Measurements from ENCODE around the gene IL17B.

The IL17B gene

GRCh38 chr5:149382517-149383220, 3.6 kb upstream of the IL17B start:
- no peak for DNase-seq
- H3K4me1 Mint-ChIP-seq = no peaks in the 10 kb centered on the region
- H3K4me3 Mint-ChIP-seq = no peak overlapping the region
- no peak overlapping the region for H3K27ac Mint-ChIP-seq
- CTCF ChIA-PET = interaction anchor here (0.7 to 8.4 kb wide), 13 partner anchors 8 to 236 kb away, joined by 3 to 95 read pairs (median 4); no protein-coding TSS in a partner anchor
- no peaks in the 10 kb centered on the region for H3K9me3 Mint-ChIP-seq
- H3K27me3 Mint-ChIP-seq = peaks cover 14% of the 10 kb centered on the region
- H3K36me3 Mint-ChIP-seq = no peaks in the 10 kb centered on the region

GRCh38 chr5:149381986-149382338, 2.9 kb upstream of the IL17B start:
- peaks cover 11% of the 10 kb centered on the region for H3K27me3 Mint-ChIP-seq
- H3K4me3 Mint-ChIP-seq = no peak overlapping the region
- H3K27ac Mint-ChIP-seq = no peak overlapping the region
- DNase-seq = peak; percentile 83
- CTCF ChIA-PET = interaction anchor here (0.6 to 8.4 kb wide), 21 partner anchors 9 to 236 kb away, joined by 3 to 95 read pairs (median 3); no protein-coding TSS in a partner anchor
- no peaks in the 10 kb centered on the region for H3K4me1 Mint-ChIP-seq
- no peaks in the 10 kb centered on the region for H3K9me3 Mint-ChIP-seq
- H3K36me3 Mint-ChIP-seq = no peaks in the 10 kb centered on the region

- Mint-ChIP-seq H3K27me3 (peaks cover 9% of the 10 kb centered on the region), H3K4me3 (no peak overlapping the region), H3K27ac (no peak overlapping the region), H3K9me3 (no peaks in the 10 kb centered on the region), H3K4me1 (no peaks in the 10 kb centered on the region), H3K36me3 (no peaks in the 10 kb centered on the region)
- CTCF ChIA-PET = interaction anchor here (0.6 to 8.4 kb wide), 17 partner anchors 9 to 241 kb away, joined by 3 to 95 read pairs (median 4); no protein-coding TSS in a partner anchor
- no peak for DNase-seq
These were observed 2.3 kb upstream of the IL17B start for GRCh38 chr5:149381261-149381985.

- Mint-ChIP-seq H3K36me3 (no peaks in the 10 kb centered on the region), H3K9me3 (no peaks in the 10 kb centered on the region), H3K4me1 (no peaks in the 10 kb centered on the region), H3K27ac (no peak overlapping the region), H3K4me3 (no peak overlapping the region), H3K27me3 (peaks cover 9% of the 10 kb centered on the region)
- no peak for DNase-seq
- CTCF ChIA-PET = interaction anchor here (0.9 to 8.4 kb wide), 13 partner anchors 9 to 242 kb away, joined by 3 to 95 read pairs (median 6); no protein-coding TSS in a partner anchor
These were observed 1.5 kb upstream of the IL17B start for GRCh38 chr5:149380466-149381121.

- no peaks in the 10 kb centered on the region for H3K36me3 Mint-ChIP-seq
- no peak overlapping the region for H3K4me3 Mint-ChIP-seq
- no peaks in the 10 kb centered on the region for H3K9me3 Mint-ChIP-seq
- no peak overlapping the region for H3K27ac Mint-ChIP-seq
- peaks cover 9% of the 10 kb centered on the region for H3K27me3 Mint-ChIP-seq
- CTCF ChIA-PET = interaction anchor here (1.1 to 8.4 kb wide), 7 partner anchors 8 to 238 kb away, joined by 3 to 95 read pairs (median 14); no protein-coding TSS in a partner anchor
- DNase-seq = no peak
- no peaks in the 10 kb centered on the region for H3K4me1 Mint-ChIP-seq
These were observed 804 bp upstream of the IL17B start for GRCh38 chr5:149379818-149380374.

- CTCF ChIA-PET = interaction anchor here (0.5 to 8.4 kb wide), 4 partner anchors 10 to 187 kb away, joined by 3 to 95 read pairs (median 37); no protein-coding TSS in a partner anchor
- H3K27ac Mint-ChIP-seq = no peak overlapping the region
- H3K4me3 Mint-ChIP-seq = no peak overlapping the region
- H3K4me1 Mint-ChIP-seq = no peaks in the 10 kb centered on the region
- DNase-seq = no peak
- H3K9me3 Mint-ChIP-seq = no peaks in the 10 kb centered on the region
- no peaks in the 10 kb centered on the region for H3K36me3 Mint-ChIP-seq
- H3K27me3 Mint-ChIP-seq = peaks cover 9% of the 10 kb centered on the region
These were observed 761 bp downstream of the IL17B start for GRCh38 chr5:149378241-149378820.

- CTCF ChIA-PET = interaction anchor here (1.0 to 14.8 kb wide), 4 partner anchors 9 to 60 kb away, joined by 4 to 372 read pairs (median 6); no protein-coding TSS in a partner anchor
These were observed 2.2 kb downstream of the IL17B start for GRCh38 chr5:149376711-149377447.

GRCh38 chr5:149376104-149376503, 3.0 kb downstream of the IL17B start:
- no peaks in the 10 kb centered on the region for H3K36me3 Mint-ChIP-seq
- DNase-seq = no peak
- H3K9me3 Mint-ChIP-seq = no peaks in the 10 kb centered on the region
- no peaks in the 10 kb centered on the region for H3K4me1 Mint-ChIP-seq
- CTCF ChIA-PET = interaction anchor here (1.0 to 14.8 kb wide), 5 partner anchors 8 to 59 kb away, joined by 3 to 372 read pairs (median 5); no protein-coding TSS in a partner anchor
- no peak overlapping the region for H3K4me3 Mint-ChIP-seq
- H3K27me3 Mint-ChIP-seq = peaks cover 5% of the 10 kb centered on the region
- H3K27ac Mint-ChIP-seq = no peak overlapping the region

More at GRCh38 chr5:149376711-149377447, 2.2 kb downstream of the IL17B start:
- DNase-seq = no peak
- Mint-ChIP-seq H3K4me1 (no peaks in the 10 kb centered on the region), H3K27me3 (peaks cover 6% of the 10 kb centered on the region), H3K27ac (no peak overlapping the region), H3K36me3 (no peaks in the 10 kb centered on the region), H3K9me3 (no peaks in the 10 kb centered on the region), H3K4me3 (no peak overlapping the region)

GRCh38 chr5:149375434-149375833, 3.7 kb downstream of the IL17B start:
- DNase-seq = no peak
- Mint-ChIP-seq H3K4me1 (no peaks in the 10 kb centered on the region), H3K36me3 (no peaks in the 10 kb centered on the region), H3K9me3 (no peaks in the 10 kb centered on the region), H3K27ac (no peak overlapping the region), H3K4me3 (no peak overlapping the region), H3K27me3 (peaks cover 2% of the 10 kb centered on the region)
- CTCF ChIA-PET = interaction anchor here (1.2 to 14.8 kb wide), 3 partner anchors 9 to 59 kb away, joined by 3 to 372 read pairs (median 6); no protein-coding TSS in a partner anchor

- H3K36me3 Mint-ChIP-seq = no peaks in the 10 kb centered on the region
- CTCF ChIA-PET = interaction anchor here (2.1 to 14.8 kb wide), 2 partner anchors 58 to 59 kb away, joined by 6 to 372 read pairs; no protein-coding TSS in a partner anchor
- no peaks in the 10 kb centered on the region for H3K4me1 Mint-ChIP-seq
- H3K9me3 Mint-ChIP-seq = no peaks in the 10 kb centered on the region
- H3K4me3 Mint-ChIP-seq = no peak overlapping the region
- H3K27me3 Mint-ChIP-seq = no peaks in the 10 kb centered on the region
- no peak overlapping the region for H3K27ac Mint-ChIP-seq
- no peak for DNase-seq
These were observed 4.3 kb downstream of the IL17B start for GRCh38 chr5:149374801-149375200.

- no peak overlapping the region for H3K4me3 Mint-ChIP-seq
These were observed 4.8 kb downstream of the IL17B start for GRCh38 chr5:149374303-149374702.

GRCh38 chr5:149372932-149373331, 6.2 kb downstream of the IL17B start:
- DNase-seq = no peak
- H3K4me1 Mint-ChIP-seq = no peaks in the 10 kb centered on the region
- H3K9me3 Mint-ChIP-seq = no peaks in the 10 kb centered on the region
- CTCF ChIA-PET = interaction anchor here (0.9 to 14.8 kb wide), 11 partner anchors 8 to 232 kb away, joined by 3 to 372 read pairs (median 5); no protein-coding TSS in a partner anchor
- no peak overlapping the region for H3K27ac Mint-ChIP-seq
- no peak overlapping the region for H3K4me3 Mint-ChIP-seq
- peaks cover 6% of the 10 kb centered on the region for H3K36me3 Mint-ChIP-seq
- no peaks in the 10 kb centered on the region for H3K27me3 Mint-ChIP-seq

More at GRCh38 chr5:149374303-149374702, 4.8 kb downstream of the IL17B start:
- Mint-ChIP-seq H3K9me3 (no peaks in the 10 kb centered on the region), H3K27me3 (no peaks in the 10 kb centered on the region), H3K36me3 (no peaks in the 10 kb centered on the region), H3K27ac (no peak overlapping the region), H3K4me1 (no peaks in the 10 kb centered on the region)
- CTCF ChIA-PET = interaction anchor here (2.1 to 14.8 kb wide), 3 partner anchors 13 to 59 kb away, joined by 6 to 372 read pairs (median 26); no protein-coding TSS in a partner anchor
- no peak for DNase-seq

All from activated naive CD4-positive, alpha-beta T cell treated with anti-CD3 and anti-CD28 coated beads, Interleukin-2, amount 10 ng/mL, durations not matched to agents 7 days and 5 days (primary cell).